GM19035 (cell line): Measurements from ENCODE around the gene SART3.
"Not testable (repeated sequence)": the region's sequence is repeated elsewhere in the genome, so short reads cannot be mapped to it uniquely, and the experiment has no call there.

Experiments used
- ATAC-seq: cut with Tn5 transposase; IDR thresholded peaks from one replicate; pipeline ENCODE4 v1.9.1; 2021; ENCODE audit not compliant: unreplicated experiment

SART3 gene

DNA sequence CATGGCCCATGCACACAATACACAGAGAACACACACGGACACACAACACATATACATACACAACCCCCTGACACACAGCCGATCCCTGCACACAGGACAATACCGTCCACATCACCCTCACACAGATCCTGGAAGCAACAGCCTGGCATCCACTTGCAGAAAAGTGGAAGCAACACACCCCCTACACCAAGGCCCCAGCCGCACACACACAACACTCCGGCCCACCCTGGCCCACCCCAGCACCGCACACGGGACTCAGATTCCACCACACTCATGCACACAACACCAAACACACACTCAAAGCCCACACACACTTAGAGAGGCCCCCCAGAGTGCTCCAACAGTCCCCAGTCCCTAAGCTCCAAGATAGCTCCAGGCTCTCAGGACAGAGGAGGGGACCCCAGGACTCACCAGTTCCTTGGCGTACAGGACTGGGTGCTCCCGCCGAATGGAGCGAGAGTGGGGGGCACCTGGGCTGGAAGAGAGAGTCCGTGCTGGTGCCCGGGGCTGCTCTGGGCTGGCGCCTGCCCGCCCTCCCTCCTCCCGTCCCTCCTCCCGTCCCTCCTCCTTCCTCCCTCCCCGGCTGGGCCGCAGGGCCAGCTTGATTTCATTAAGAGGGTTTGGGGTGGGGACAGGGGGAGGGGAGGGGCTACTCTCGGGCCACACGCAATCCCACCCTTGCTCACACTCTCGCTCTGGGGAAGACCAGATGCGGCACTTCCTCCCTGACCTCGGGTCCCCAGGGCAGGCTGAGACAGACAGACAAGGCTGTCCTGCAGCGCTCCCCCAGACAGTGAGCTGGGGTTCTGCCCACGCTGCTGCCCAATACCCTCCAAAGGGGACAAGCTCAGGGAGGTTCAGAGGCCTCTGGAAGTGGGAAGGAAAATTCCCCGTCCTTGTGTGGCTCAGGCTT, 36.8 kb upstream of the SART3 start, which contains the start of gene TMEM119:
TSS of gene TMEM119 (minus strand) at position 526 of the 913 bp plus-strand sequence. CDS start 5,701 bp downstream, outside the sequence.
- no peak for ATAC-seq

DNA sequence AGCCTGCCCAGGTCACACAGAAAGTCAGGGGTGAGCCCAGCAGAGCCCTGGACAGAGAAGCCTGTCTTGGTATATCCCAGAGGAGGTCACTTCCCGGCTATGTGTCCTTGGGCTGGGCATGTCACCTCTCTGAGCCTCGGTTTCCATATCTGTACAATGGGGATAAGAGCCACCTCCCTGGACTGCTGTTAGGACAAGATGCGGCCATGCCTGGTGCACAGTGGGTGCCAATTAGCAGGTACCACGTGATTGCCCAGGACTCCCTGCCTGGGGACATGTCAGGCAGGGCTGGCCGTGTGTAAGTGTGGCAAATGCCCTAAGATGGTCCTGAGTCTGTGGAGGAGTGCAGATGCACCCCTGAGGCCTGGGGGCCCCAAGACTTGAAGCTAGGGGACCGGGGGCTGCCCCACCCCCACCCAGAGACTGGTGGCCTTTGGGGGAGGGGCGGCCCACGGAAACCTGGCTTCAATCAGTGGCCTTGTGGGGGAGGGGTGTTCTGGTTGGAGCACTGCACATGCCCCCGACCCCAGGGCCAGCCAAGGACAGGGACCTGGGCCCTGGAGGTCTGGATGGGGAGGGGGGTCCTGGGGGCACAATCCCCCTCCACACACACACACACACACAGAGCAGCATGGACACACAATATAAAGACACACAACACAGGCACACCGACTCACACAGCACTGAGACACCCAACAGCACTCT, 36.0 kb upstream of the SART3 start:
- ATAC-seq = no peak

DNA sequence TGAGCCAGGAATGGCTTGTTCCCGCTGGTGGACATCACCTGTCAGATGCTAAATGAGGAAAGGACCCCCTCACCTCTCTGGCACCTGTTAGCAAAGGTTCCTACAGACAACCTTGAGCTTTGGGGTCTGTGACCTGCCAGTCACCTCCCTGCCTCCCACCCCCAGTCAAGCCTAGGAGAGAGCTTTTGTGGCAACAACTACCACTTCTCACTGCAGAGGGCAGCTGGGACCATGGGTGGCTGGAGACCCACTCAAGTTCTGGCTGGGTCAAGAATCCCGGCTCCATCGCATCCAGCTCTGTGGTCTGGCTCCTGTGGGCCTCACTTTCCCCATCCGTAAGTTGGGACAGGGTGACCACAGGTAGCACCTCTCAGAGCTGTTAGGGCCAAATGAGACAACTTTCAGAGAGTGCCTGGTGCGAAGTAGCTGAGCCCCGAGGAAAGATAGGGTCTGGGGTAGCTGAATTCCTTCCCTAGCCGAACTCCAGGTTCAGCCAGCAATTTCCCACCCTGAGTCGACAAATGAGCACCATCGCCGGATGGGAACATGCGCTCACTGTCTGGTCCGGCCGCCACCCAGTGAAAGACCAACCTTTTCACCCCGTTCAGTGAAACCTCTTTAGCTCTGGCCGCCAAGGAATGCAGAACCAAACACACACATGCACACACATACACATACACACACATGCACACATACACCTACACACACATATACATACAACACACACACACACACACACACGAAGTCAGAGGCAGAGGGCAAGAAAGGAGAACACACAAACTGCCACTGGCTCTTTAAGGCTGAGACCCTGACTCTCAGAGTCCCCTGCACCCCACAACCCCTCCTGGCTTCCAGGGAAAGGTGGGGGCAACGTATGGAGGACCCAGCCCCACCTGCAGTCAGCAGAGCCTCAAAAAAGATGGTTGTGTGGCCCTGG, 35.0 kb upstream of the SART3 start:
- ATAC-seq = no peak

DNA sequence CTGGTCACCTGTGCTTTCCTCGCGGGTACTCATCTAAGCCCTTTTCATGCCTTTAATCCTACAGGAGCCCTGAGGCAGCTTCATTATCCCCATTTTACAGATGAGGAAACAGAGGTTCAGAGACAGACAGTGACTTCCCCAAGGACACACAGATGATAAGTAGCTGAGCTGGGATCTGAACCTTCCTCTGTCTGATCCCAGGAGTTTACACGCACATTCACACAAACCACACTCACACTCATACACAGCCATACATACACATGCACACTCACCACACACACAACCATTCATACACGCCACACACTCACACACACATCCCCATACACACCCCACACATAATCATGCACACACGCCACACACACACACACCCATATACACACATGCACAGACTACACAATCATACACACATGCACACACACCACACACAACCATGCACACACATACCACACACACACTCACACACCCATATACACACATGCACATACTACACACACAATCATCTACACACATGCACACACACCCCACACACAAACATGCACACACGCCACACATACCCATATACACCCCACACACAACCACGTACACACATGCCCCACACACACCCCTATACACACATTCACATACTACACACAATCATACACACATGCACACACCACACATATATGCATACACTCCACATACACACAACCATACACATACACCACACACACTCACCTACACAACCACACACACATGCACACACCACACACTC, 34.2 kb upstream of the SART3 start:
- ATAC-seq = no peak

DNA sequence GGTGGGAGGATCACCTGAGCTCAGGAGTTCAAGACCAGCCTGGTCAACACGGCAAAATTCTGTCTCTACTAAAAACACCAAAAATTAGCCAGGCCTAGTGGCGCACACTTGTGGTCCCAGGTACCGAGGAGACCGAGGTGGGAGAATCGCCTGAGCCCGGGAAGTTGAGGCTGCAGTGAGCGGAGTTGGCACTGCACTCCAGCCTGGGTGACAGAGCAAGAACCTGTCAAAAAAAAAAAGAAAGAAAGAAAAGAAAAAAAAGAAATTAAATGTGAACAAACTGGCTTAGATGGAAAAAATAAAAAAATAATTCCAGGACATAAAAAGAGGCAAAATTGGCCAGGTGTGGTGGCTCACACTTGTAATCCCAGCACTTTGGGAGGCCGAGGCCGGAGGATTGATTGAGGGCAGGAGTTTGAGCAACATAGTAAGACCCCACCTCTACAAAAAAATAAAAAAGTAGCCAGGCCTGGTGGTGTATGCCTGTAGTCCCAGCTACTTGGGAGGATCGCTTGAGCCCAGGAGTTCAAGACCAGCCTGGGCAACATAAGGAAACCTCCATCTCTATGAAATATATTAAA, 33.4 kb upstream of the SART3 start:
- no peak for ATAC-seq

DNA sequence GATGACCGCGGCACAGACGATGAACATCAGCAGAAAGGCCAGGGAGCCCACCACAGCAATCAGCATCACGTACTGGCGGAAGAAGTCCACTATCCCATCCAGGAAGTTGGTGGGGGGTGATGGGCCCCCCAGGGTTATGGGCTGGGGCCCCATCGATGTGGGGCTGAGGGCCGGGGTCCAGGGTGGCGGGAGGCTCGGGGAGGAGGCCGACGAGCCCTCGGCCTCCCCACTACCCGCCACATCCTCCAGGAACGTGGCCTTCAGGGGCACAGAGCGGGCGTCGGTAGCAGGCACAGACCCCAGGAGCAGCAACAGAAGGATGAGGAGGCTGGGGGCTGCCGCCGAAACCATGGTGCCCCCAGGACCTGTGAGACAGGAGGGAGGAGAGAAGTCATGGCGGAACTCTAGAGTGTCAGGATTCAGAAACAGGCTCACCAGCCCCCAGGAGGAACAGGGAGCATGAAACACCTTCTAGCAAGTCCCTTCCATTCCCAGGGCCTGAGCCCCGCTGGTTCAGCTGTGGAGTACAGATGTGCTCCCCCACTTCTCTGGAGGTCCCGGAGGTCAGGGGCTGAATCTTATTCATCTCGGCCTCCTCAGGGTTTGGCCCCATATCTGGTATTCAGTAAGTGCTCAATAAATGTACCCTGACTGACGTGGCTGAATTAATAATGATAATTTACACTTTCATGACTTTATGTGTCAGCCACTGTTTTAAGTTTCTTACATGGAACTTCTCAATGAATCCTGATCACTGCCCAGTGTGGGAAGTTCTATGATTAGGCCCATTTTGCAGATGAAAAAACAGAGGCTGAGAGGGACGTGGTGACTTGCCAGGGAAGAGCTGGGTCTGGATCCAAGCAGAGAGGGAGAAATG, 31.3 kb upstream of the SART3 start:
- ATAC-seq = no peak

DNA sequence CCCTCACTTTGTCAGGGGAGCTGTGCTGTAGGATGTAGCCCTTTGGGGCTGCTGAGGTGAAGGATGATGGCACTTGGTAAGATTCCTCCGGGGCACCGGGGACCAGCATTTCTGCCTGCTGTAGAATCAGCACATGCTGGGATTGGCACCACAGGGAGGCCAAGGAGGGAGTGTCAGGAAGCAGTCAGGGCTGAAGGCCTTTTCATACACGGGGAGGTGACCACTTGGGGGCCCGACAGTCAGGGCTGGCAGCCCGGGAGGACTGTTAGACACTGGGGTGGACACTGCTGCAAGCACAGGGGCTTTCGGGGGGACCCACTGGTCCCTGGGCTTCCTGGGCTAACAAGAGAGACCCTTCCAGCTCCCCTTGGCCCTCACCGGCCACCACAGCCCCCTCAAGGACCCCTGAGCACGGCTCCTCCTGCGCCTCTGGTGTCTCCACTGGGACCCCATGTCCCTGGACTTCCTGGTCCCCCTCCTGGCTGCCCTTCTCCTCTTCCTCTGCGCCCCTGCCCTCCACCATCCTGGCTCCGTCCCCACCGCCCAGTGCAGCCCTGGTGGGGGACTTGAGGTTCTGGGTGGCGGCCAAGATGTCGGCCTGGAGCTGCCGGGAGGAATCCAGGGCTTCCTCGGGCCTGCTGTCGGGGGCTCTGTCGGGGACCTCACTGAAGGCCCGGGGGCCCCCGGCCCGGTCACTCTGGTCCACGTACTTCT, 30.5 kb upstream of the SART3 start:
- ATAC-seq = no peak

DNA sequence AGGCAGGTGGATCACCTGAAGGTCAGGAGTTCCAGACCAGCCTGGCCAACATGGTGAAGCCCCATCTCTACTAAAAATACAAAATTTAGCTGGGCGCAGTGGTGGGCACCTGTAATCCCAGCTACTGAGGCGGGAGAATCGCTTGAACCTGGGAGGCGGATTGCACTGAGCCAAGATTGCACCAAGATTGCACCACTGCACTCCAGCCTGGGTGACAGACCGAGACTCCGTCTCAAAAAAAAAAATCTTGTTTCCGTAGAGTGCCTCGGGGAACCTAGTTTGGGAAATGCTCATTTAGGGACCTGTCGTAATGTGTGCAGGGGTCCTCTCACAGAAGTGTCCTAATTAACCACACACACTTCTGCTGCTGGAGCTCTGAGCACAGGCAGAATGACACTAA, 29.5 kb upstream of the SART3 start:
- not testable (repeated sequence) for ATAC-seq

DNA sequence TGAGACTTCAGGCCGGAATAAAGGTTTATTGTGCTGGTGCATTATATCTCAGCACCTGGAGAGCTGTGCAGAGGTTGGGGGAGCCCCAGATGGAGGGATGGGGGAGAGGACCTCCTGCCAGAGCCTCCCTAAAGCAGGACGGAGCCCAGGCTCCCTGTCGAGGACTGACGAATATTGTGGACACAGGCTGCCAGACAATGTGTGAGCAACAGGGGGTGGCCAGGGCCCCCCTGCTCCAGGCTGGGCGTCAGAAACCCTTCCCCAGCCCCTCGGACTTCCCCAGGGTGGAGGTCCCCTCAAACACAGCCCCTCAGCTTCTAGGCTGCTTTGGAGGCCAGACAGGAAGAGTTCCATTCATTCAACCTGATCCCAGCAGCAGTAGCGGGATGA, 28.9 kb upstream of the SART3 start:
- ATAC-seq = no peak

DNA sequence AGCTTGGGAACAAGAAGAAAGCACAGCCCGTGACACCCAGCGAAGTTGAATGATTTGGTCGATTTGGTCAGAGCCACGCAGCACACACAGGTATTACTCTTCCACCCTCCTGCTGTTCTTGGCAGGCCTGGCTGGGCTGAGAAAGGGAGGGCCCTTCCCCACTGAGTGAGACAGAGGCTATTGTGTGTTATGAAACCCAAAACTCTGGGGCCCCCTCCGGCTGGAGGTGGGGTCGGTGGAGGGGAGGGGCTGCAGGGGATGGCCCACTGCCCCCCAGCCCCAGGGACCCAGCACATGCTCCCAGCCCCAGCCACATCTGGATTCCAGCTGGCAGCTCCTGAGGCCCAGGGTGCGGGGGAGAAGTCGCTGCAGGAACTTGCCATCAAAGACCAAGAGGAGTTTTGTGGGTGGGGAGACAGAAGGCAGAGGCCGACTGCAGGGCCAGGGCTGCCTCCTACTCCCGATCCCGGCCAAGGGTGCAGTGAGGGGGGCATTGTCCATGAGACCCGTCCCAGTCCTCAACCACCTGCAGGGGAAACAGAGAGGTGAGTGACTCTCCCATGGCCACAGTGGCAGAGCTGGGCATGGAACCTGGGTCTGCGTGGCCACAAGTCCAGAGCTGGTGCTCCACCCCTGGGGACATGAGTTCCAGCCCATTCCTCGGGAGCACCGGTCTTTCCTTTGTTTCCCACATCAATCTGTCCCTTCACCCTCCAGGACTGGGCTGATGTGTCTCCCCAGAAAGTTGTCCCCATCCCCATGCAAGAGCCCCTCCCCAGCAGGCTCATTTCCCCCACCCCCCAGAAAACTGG, 28.3 kb upstream of the SART3 start:
- no peak for ATAC-seq

DNA sequence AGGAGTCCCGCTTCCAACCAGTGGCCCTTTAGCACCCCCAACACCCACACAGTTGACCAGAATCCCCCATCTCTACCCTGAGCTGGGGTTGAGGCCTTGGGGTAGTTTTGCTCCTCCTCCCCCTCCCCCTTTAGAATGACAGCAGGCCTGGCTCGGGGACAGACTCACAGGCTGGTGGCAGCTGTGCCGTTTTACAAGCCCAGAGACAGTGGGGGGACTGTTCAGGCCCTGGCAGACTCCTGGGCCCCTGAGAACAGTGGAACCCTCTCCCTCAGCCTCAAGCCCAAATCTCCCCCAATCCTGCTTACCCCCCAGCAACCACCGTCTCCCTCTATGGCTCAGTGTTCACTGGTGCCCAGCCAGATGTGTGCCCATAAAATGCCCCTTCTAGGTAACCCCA, 26.9 kb upstream of the SART3 start:
- no peak for ATAC-seq

DNA sequence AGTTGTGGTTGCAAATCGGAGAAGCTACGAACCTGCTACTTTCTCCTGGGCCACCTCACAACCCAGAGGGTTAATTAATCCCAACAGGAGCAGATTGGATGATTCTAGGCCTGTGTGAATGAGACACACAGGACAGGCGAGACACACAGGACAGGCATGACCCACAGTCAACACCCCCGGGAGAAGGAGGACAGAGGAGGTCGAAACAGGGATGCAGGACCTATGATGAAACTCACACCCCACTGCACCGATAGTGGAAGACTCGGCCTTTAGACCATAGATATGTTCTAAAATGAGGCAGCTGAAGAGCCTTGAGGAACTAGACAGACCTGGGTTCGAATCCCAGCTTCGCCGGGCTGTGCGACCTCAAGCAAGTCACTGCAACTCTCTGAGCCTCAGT, 25.3 kb upstream of the SART3 start:
- ATAC-seq = no peak

DNA sequence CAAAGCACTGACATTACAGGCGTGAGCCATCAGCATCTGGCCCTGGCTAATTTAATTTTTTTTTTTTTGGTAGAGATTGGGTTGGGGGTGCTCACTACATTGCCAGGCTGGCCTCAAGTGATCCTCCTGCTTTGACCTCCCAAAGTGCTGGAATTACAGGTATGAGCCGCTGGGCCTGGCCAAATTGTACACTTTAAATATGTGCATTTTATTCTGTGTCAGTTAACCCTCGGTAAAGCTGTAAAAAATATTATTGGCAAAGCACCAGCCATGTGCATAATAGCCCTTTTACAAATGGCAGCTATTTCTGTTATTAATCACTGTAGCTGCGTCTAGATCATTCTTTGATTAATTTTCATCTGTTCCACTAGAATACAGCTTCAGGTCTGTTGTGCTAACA, 24.9 kb upstream of the SART3 start:
- ATAC-seq = no peak

DNA sequence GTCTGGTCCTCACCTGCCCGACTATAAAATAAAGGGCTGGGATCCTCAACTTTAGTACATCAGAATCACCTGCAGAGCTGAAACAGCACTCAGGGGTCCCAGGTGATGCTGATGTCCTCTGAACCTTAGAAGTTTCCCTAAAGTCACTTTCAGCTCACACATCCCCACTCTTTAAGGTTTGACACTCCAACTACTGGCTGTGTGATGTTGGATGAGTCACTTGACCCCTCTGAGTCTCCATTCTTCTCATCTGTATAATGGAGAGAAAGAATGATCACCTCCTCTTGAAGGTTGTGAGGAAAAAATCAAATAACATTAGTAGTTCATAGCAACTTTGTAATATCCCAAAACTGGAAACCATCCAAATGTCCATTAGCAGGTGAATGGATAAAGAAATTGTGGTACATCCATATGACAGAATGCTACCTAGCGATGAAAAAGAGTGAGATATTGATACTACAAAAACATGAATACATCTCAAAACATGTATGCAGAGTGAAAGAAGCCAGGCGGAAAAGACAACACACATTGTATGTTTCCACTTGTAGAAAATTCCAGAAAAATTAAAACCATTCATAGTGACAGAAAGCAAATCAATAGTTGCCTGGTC, 23.6 kb upstream of the SART3 start:
- ATAC-seq = no peak

DNA sequence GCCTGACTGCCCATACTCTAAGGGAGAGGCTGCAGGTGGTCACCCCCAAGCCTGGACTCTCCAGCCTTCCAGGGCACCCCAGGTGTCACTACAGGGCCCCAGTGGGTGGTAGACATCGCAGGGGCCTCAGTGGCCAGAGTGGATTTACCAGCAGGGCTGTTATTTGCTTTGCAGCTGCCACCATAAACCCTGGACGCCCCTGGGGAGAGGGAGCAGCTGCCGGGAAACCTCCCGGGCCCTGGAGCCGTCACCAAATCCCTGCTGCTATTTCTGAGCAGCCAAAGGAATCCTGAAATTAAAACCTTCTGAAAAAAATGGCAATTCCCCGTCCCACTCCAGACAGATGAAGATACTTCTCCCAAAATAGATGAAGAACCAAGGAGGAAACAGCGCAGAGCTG, 23.0 kb upstream of the SART3 start:
- ATAC-seq = no peak

DNA sequence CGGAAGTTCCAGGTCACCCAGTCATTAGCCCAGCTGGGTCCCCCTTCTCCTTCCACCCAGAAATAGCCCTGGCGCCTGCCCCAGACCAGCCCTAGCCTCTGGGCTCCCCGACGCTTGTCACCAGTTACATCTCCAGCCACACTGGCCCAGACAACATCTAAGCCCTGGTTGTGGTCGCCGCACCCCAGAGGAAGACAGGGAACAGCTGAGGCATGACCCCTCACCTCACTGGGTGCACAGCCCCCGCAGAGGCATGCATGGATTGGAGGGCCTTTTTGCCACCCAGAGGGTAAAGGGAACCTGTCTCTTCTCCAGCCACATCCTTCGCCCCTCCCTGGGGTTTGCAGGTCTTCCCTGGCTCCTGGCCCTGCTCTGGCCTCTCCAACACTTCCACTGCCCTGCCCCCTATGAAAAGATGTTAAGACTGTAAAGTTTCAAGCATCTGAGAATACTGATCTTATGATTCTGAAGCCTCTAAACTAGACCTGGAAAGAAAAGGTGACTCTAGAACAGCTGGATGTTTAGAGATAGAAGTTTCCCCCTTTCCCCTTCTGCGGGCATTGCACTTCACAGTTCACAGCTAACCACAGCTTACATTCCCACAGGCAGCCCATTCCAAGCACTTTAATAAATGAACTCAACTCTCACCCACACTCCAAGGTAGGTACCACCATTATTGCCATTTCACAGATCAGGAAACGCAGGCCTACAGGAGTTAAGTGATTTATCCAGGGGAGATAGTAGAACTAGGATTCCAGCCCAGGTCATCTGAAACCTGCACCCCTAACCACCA, 22.2 kb upstream of the SART3 start:
- ATAC-seq = no peak
